Upper lobe of right lung (tissue), 1 donor: ENCODE data around the gene TNFAIP8. TPM values are rescaled to one million over a fixed set of nuclear protein-coding genes. Genes with fewer than 3 reads are reported as not detected.

Source experiments
- ATAC-seq: fragments of 200-7000 bp; cut with Tn5 transposase; one replicate; pipeline ENCODE4 v1.9.1; 2020; ENCODE audit warnings: mild to moderate bottlenecking, moderate library complexity
- DNase-seq: peaks from one replicate; pipeline ENCODE4 v3.0.0-alpha.2; 2020
- H3K27ac ChIP-seq: fragments of 200-600 bp; one replicate; pipeline ENCODE4 v1.8.0; 2022
- H3K27me3 ChIP-seq: fragments of 200-600 bp; one replicate; pipeline ENCODE4 v1.8.0; 2022; ENCODE audit warnings: mild to moderate bottlenecking
- H3K36me3 ChIP-seq: fragments of 200-600 bp; one replicate; pipeline ENCODE4 v1.8.0; 2022
- H3K4me1 ChIP-seq: fragments of 200-600 bp; one replicate; pipeline ENCODE4 v1.8.0; 2022
- H3K4me3 ChIP-seq: fragments of 200-600 bp; one replicate; pipeline ENCODE4 v1.8.0; 2022; ENCODE audit warnings: mild to moderate bottlenecking
- H3K9me3 ChIP-seq: fragments of 200-600 bp; one replicate; pipeline ENCODE4 v1.8.0; 2022
- CTCF ChIP-seq: fragments of 200-600 bp; IDR thresholded peaks from one replicate; pipeline ENCODE4 v1.8.0; 2022; ENCODE audit warnings: antibody characterized with exemption
- intact Hi-C: fragments of 100-400 bp; cut with DNase I; formaldehyde crosslinking; loops from one replicate; pipeline ENCODE4 v1.11.0; 2022
- total RNA-seq: library from RNA; stranded (reverse); fragmentation: NEBNext Ultra II Directional; extraction: Animal tissue kit (Norgen Biotek cat#: 25700); gene quantifications from one replicate; pipeline ENCODE4 v1.2.1, GENCODE V29; 2021
- donor health status: DM: no; HTN: yes; CAD: no; lungs with severe emphysema.

The TNFAIP8 gene
- total RNA-seq, 1 donor from 2014 or later: 22.4 TPM

GRCh38 chr5:119347991-119348390 is 7.8 kb upstream of the TNFAIP8 start:
- ATAC-seq (no peak), DNase-seq (no peak)
- intact Hi-C loops: no loop called here
- Histone ChIP-seq H3K27ac (no peak overlapping the region), H3K9me3 (no peaks in the 10 kb centered on the region), H3K27me3 (no peaks in the 10 kb centered on the region), H3K36me3 (no peaks in the 10 kb centered on the region), H3K4me3 (no peak overlapping the region), H3K4me1 (peaks cover 8% of the 10 kb centered on the region)
- TF ChIP-seq CTCF: no peak

GRCh38 chr5:119353213-119353612 is 2.6 kb upstream of the TNFAIP8 start:
- intact Hi-C loops: no loop called here
- no peak overlapping the region for H3K27ac ChIP-seq
- no peak overlapping the region for H3K4me3 ChIP-seq
- H3K4me1 ChIP-seq: peaks cover 10% of the 10 kb centered on the region
- ATAC-seq (no peak), DNase-seq (no peak)
- H3K9me3 ChIP-seq: no peaks in the 10 kb centered on the region
- TF ChIP-seq CTCF: no peak
- H3K27me3 ChIP-seq: no peaks in the 10 kb centered on the region
- no peaks in the 10 kb centered on the region for H3K36me3 ChIP-seq

GRCh38 chr5:119353686-119354366 is 2.0 kb upstream of the TNFAIP8 start:
- Histone ChIP-seq H3K4me3 (no peak overlapping the region), H3K4me1 (peaks cover 16% of the 10 kb centered on the region), H3K36me3 (no peaks in the 10 kb centered on the region), H3K27ac (no peak overlapping the region), H3K9me3 (no peaks in the 10 kb centered on the region), H3K27me3 (no peaks in the 10 kb centered on the region)
- DNase-seq (no peak), ATAC-seq (no peak)
- intact Hi-C loops: no loop called here
- TF ChIP-seq CTCF: no peak

- DNase-seq (no peak), ATAC-seq (no peak)
- no peak for TF ChIP-seq CTCF
- H3K27ac ChIP-seq: peak overlapping the region; percentile 83
- H3K4me1 ChIP-seq: peaks cover 18% of the 10 kb centered on the region
- H3K9me3 ChIP-seq: no peaks in the 10 kb centered on the region
- no peaks in the 10 kb centered on the region for H3K27me3 ChIP-seq
- intact Hi-C loops: no loop called here
- H3K4me3 ChIP-seq: peak overlapping the region; percentile 69
- no peaks in the 10 kb centered on the region for H3K36me3 ChIP-seq
Measured at GRCh38 chr5:119354537-119355243, 1.1 kb upstream of the TNFAIP8 start.

- H3K4me3 ChIP-seq: peak overlapping the region; percentile 69
- intact Hi-C loops: no loop called here
- DNase-seq (peak; percentile 67), ATAC-seq (peak; percentile 70)
- H3K27me3 ChIP-seq: no peaks in the 10 kb centered on the region
- no peak for TF ChIP-seq CTCF
- H3K4me1 ChIP-seq: peaks cover 20% of the 10 kb centered on the region
- no peaks in the 10 kb centered on the region for H3K36me3 ChIP-seq
- H3K27ac ChIP-seq: peak overlapping the region; percentile 83
- H3K9me3 ChIP-seq: no peaks in the 10 kb centered on the region
Measured at GRCh38 chr5:119355244-119355638, 578 bp upstream of the TNFAIP8 start.
